Loucy (cell line): Measurements from ENCODE around the gene HEXIM1.

Experiments used
- EZH2phosphoT487 ChIP-seq: fragments of 200-600 bp; IDR thresholded peaks from 2 replicates; pipeline ENCODE4 v1.6.1; 2018; ENCODE audit warnings: antibody characterized with exemption, mild to moderate bottlenecking, moderate library complexity, borderline replicate concordance
- TF ChIP-seq, protein P1 (sequence below): fragments of 200-600 bp; sonication (generic); conservative IDR thresholded peaks from 2 replicates; pipeline ENCODE4 v1.5.1; 2014; ENCODE audit warnings: mild to moderate bottlenecking, antibody characterized with exemption, low read length

DNA sequence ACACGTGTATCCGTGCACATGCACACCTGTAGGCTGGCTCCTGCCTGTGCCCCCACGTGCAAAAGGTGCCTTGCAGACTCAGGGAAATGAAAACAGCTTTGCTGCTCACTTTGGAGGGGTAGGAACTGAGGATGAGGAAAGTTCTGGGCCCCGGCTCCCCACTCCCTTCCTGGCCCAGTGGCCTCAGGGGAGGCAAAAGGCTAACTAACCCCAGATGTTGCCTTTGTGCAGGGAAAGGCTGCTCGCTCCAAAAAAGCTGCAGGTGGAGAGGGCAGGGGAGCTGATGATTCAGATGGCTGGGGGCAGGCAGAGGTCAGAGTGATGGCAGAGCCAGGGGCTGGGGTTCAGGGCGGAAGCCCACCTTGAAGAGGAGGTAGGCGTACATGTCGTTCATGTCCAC, 28.3 kb upstream of the HEXIM1 start:
- TF ChIP-seq, protein P1, sequence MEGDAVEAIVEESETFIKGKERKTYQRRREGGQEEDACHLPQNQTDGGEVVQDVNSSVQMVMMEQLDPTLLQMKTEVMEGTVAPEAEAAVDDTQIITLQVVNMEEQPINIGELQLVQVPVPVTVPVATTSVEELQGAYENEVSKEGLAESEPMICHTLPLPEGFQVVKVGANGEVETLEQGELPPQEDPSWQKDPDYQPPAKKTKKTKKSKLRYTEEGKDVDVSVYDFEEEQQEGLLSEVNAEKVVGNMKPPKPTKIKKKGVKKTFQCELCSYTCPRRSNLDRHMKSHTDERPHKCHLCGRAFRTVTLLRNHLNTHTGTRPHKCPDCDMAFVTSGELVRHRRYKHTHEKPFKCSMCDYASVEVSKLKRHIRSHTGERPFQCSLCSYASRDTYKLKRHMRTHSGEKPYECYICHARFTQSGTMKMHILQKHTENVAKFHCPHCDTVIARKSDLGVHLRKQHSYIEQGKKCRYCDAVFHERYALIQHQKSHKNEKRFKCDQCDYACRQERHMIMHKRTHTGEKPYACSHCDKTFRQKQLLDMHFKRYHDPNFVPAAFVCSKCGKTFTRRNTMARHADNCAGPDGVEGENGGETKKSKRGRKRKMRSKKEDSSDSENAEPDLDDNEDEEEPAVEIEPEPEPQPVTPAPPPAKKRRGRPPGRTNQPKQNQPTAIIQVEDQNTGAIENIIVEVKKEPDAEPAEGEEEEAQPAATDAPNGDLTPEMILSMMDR = no peak
- no peak for TF ChIP-seq EZH2phosphoT487
